OCI-LY7 (cell line): Measurements from ENCODE around the gene TOPAZ1.

Source experiments
- CTCF ChIP-seq: fragments of 200-600 bp; sonication (generic); conservative IDR thresholded peaks from 2 replicates; pipeline ENCODE4 v1.5.1; 2014; ENCODE audit warnings: mild to moderate bottlenecking, antibody characterized with exemption, low read length, moderate library complexity, mixed read lengths
- EZH2phosphoT487 ChIP-seq: fragments of 200-600 bp; sonication (generic); IDR thresholded peaks from 2 replicates; pipeline ENCODE4 v1.6.1; 2018; ENCODE audit warnings: low read depth, borderline replicate concordance, mild to moderate bottlenecking, mixed run types, antibody characterized with exemption, low read length, moderate library complexity, mixed read lengths

GRCh38 chr3:44338010-44338827 lies 96.5 kb downstream of the TOPAZ1 start, which contains the start of gene TCAIM:
- no peak for TF ChIP-seq CTCF
- TF ChIP-seq EZH2phosphoT487, result no peak
